Ishikawa (cell line): ENCODE results near the gene KLB.

Experiments used
- CEBPB ChIP-seq: IDR thresholded peaks from 2 replicates; pipeline ENCODE4 v1.6.1; 2012
- CREB1 ChIP-seq: IDR thresholded peaks from 2 replicates; pipeline ENCODE4 v1.6.1; 2012; ENCODE audit warnings: low read depth
- EGR1 ChIP-seq: IDR thresholded peaks from 2 replicates; pipeline ENCODE4 v1.6.1; 2012
- EP300 ChIP-seq: IDR thresholded peaks from 2 replicates; pipeline ENCODE4 v1.6.1; 2012; ENCODE audit warnings: borderline replicate concordance
- FOXM1 ChIP-seq: IDR thresholded peaks from 2 replicates; pipeline ENCODE4 v1.6.1; 2012; ENCODE audit warnings: low read depth, borderline replicate concordance
- MAX ChIP-seq: IDR thresholded peaks from 2 replicates; pipeline ENCODE4 v1.6.1; 2012
- NFIC ChIP-seq: IDR thresholded peaks from 2 replicates; pipeline ENCODE4 v1.6.1; 2012
- RAD21 ChIP-seq: IDR thresholded peaks from 2 replicates; pipeline ENCODE4 v1.6.1; 2012; ENCODE audit warnings: low read depth
- REST ChIP-seq: IDR thresholded peaks from 2 replicates; pipeline ENCODE4 v1.6.1; 2012; ENCODE audit warnings: low read depth, mild to moderate bottlenecking
- TAF1 ChIP-seq: IDR thresholded peaks from 2 replicates; pipeline ENCODE4 v1.6.1; 2012; ENCODE audit warnings: low read depth, mild to moderate bottlenecking
- TCF12 ChIP-seq: IDR thresholded peaks from 2 replicates; pipeline ENCODE4 v1.6.1; 2012; ENCODE audit warnings: low read depth
- TEAD4 ChIP-seq: IDR thresholded peaks from 2 replicates; pipeline ENCODE4 v1.6.1; 2012
- USF1 ChIP-seq: IDR thresholded peaks from 2 replicates; pipeline ENCODE4 v1.6.1; 2012
- YY1 ChIP-seq: IDR thresholded peaks from 2 replicates; pipeline ENCODE4 v1.6.1; 2012; ENCODE audit warnings: low read depth
- ZBTB7A ChIP-seq: IDR thresholded peaks from 2 replicates; pipeline ENCODE4 v1.6.1; 2012; ENCODE audit warnings: low read depth

KLB gene

GRCh38 chr4:39365360-39365759 lies 41.4 kb upstream of the KLB start:
- TF ChIP-seq CREB1 (no peak), TEAD4 (no peak), YY1 (no peak), EGR1 (no peak), ZBTB7A (no peak), TCF12 (no peak), FOXM1 (no peak), NFIC (no peak), MAX (no peak), RAD21 (no peak), CEBPB (no peak)

GRCh38 chr4:39365830-39366771 lies 40.6 kb upstream of the KLB start, which contains the start of gene RFC1:
RFC1 (minus strand) TSS chr4:39366362; CDS start chr4:39366241, 121 bp downstream.
- TF ChIP-seq TAF1 (peak; percentile 72), REST (no peak), EP300 (no peak; the same call in 1 of the 2 replicates), RAD21 (no peak), TEAD4 (peak; percentile 78), NFIC (no peak), CREB1 (peak; percentile 91), CEBPB (no peak), TCF12 (no peak; the same call in 1 of the 2 replicates), MAX (peak; percentile 100), FOXM1 (no peak; the same call in 1 of the 2 replicates), USF1 (no peak), YY1 (peak; percentile 70; the same call in 1 of the 2 replicates), ZBTB7A (no peak; the same call in 1 of the 2 replicates), EGR1 (no peak)

- no peak for TF ChIP-seq EGR1
- no peak for TF ChIP-seq EP300
- TF ChIP-seq ZBTB7A: no peak
- no peak for TF ChIP-seq TEAD4
- TF ChIP-seq USF1: no peak
- no peak for TF ChIP-seq MAX
- TF ChIP-seq NFIC: no peak
- TF ChIP-seq CREB1: no peak
- no peak for TF ChIP-seq TAF1
- no peak for TF ChIP-seq TCF12
- TF ChIP-seq REST: no peak
- TF ChIP-seq RAD21: no peak
- no peak for TF ChIP-seq FOXM1
- no peak for TF ChIP-seq CEBPB
- no peak for TF ChIP-seq YY1
Measured at GRCh38 chr4:39367166-39367565, 39.6 kb upstream of the KLB start.

- TF ChIP-seq ZBTB7A (no peak), FOXM1 (no peak), YY1 (no peak), REST (no peak), TEAD4 (no peak), MAX (no peak), EP300 (no peak), CEBPB (no peak), TAF1 (no peak), EGR1 (no peak), USF1 (no peak), NFIC (no peak)
Measured at GRCh38 chr4:39369301-39369700, 37.4 kb upstream of the KLB start.
